H9 (cell line): Measurements from ENCODE around the gene OGFR. TPM values are rescaled to one million over a fixed set of nuclear protein-coding genes. Genes with fewer than 3 reads are reported as not detected.
A peak's percentile ranks its signal among the peaks of the same experiment; 100 is the strongest.

Experiments
- DNase-seq: peaks from one replicate; pipeline ENCODE4 v3.0.0-alpha.2; 2017
- H2AFZ ChIP-seq: one replicate; pipeline ENCODE4 v1.6.1; 2013; ENCODE audit warnings: mild to moderate bottlenecking, low read length, control low read depth, moderate library complexity
- H2AK5ac ChIP-seq: 2 replicates; pipeline ENCODE4 v1.6.1; 2013; ENCODE audit warnings: low read length, control low read depth, mixed read lengths; ENCODE audit not compliant: insufficient read length
- H2BK120ac ChIP-seq: one replicate; pipeline ENCODE4 v1.6.1; 2013; ENCODE audit warnings: low read depth, mild to moderate bottlenecking, low read length, control low read depth, inconsistent platforms; ENCODE audit not compliant: poor library complexity, severe bottlenecking
- H2BK12ac ChIP-seq: 2 replicates; pipeline ENCODE4 v1.6.1; 2013; ENCODE audit warnings: low read length, control low read depth, mixed read lengths, low read depth; ENCODE audit not compliant: insufficient read length
- H2BK15ac ChIP-seq: 2 replicates; pipeline ENCODE4 v1.6.1; 2013; ENCODE audit warnings: low read depth, low read length, control low read depth
- H2BK20ac ChIP-seq: one replicate; pipeline ENCODE4 v1.6.1; 2013; ENCODE audit warnings: low read depth, mild to moderate bottlenecking, low read length, control low read depth, inconsistent platforms; ENCODE audit not compliant: poor library complexity, severe bottlenecking
- H2BK5ac ChIP-seq: 2 replicates; pipeline ENCODE4 v1.6.1; 2013; ENCODE audit warnings: low read length, control low read depth, mixed read lengths; ENCODE audit not compliant: insufficient read length
- H3K14ac ChIP-seq: 2 replicates; pipeline ENCODE4 v1.6.1; 2013; ENCODE audit warnings: low read length, control low read depth; ENCODE audit not compliant: insufficient read depth
- H3K18ac ChIP-seq: 2 replicates; pipeline ENCODE4 v1.6.1; 2013; ENCODE audit warnings: low read depth, mild to moderate bottlenecking, mixed read lengths, low read length, control low read depth; ENCODE audit not compliant: insufficient read length
- H3K23ac ChIP-seq: 2 replicates; pipeline ENCODE4 v1.6.1; 2013; ENCODE audit warnings: low read length, control low read depth, mixed read lengths, low read depth; ENCODE audit not compliant: insufficient read length
- H3K23me2 ChIP-seq: 2 replicates; pipeline ENCODE4 v1.6.1; 2013; ENCODE audit warnings: low read depth, mild to moderate bottlenecking, mixed read lengths, low read length, control low read depth; ENCODE audit not compliant: insufficient read length, poor library complexity, severe bottlenecking
- H3K27ac ChIP-seq: 2 replicates; pipeline ENCODE4 v1.5.1; 2013; ENCODE audit warnings: low read length, control low read depth, mixed read lengths, low read depth; ENCODE audit not compliant: insufficient read length
- H3K27me3 ChIP-seq: 2 replicates; pipeline ENCODE4 v1.6.1; 2013; ENCODE audit warnings: low read length, control low read depth, inconsistent platforms; ENCODE audit not compliant: insufficient read depth
- H3K4ac ChIP-seq: 2 replicates; pipeline ENCODE4 v1.6.1; 2013; ENCODE audit warnings: low read depth, mild to moderate bottlenecking, control low read depth, inconsistent platforms, low read length, moderate library complexity
- H3K4me1 ChIP-seq: 2 replicates; pipeline ENCODE4 v1.6.1; 2013; ENCODE audit warnings: low read length, control low read depth, inconsistent platforms; ENCODE audit not compliant: insufficient read depth
- H3K4me2 ChIP-seq: 2 replicates; pipeline ENCODE4 v1.6.1; 2013; ENCODE audit warnings: low read length, control low read depth, mixed read lengths; ENCODE audit not compliant: insufficient read length, insufficient read depth
- H3K56ac ChIP-seq: 2 replicates; pipeline ENCODE4 v1.6.1; 2013; ENCODE audit warnings: low read depth, mild to moderate bottlenecking, mixed read lengths, low read length, control low read depth; ENCODE audit not compliant: insufficient read length
- H3K79me1 ChIP-seq: 2 replicates; pipeline ENCODE4 v1.6.1; 2013; ENCODE audit warnings: low read depth, mild to moderate bottlenecking, moderate library complexity, low read length, control low read depth, inconsistent platforms; ENCODE audit not compliant: insufficient read depth, poor library complexity, severe bottlenecking
- H3K79me2 ChIP-seq: 2 replicates; pipeline ENCODE4 v1.6.1; 2013; ENCODE audit warnings: low read length, control low read depth, inconsistent platforms; ENCODE audit not compliant: insufficient read depth
- H3K9ac ChIP-seq: 2 replicates; pipeline ENCODE4 v1.6.1; 2013; ENCODE audit warnings: low read length, control low read depth, mixed read lengths; ENCODE audit not compliant: insufficient read length; ENCODE audit errors: extremely low read depth
- H3K9me3 ChIP-seq: one replicate; pipeline ENCODE4 v1.6.1; 2013; ENCODE audit warnings: low read depth, low read length, inconsistent platforms; ENCODE audit not compliant: control insufficient read depth
- H3T11ph ChIP-seq: one replicate; pipeline ENCODE4 v1.6.1; 2013; ENCODE audit warnings: mild to moderate bottlenecking, low read length, control low read depth, inconsistent platforms
- H4K20me1 ChIP-seq: one replicate; pipeline ENCODE4 v1.6.1; 2013; ENCODE audit not compliant: control insufficient read depth, insufficient read length, insufficient read depth
- H4K5ac ChIP-seq: 2 replicates; pipeline ENCODE4 v1.6.1; 2013; ENCODE audit warnings: low read depth, mild to moderate bottlenecking, mixed read lengths, low read length, control low read depth; ENCODE audit not compliant: insufficient read length
- H4K8ac ChIP-seq: replicated peaks from 2 replicates; pipeline ENCODE4 v1.6.1; 2013; ENCODE audit warnings: low read length, control low read depth, mixed read lengths, low read depth; ENCODE audit not compliant: insufficient read length
- H4K91ac ChIP-seq: 2 replicates; pipeline ENCODE4 v1.6.1; 2013; ENCODE audit warnings: low read depth, mild to moderate bottlenecking, moderate library complexity, mixed read lengths, low read length, control low read depth; ENCODE audit not compliant: insufficient read length
- H3K27ac Mint-ChIP-seq, 3 experiments: 2 replicates in 2 of 3; 3 replicates in 1 of 3; pipeline ENCODE4 v1.8.0; 2020 to 2021; ENCODE audit warnings: mixed read lengths in 3 of 3, mild to moderate bottlenecking in 1 of 3, moderate library complexity in 1 of 3
- H3K27me3 Mint-ChIP-seq: 2 replicates; pipeline ENCODE4 v1.8.0; 2021; ENCODE audit warnings: low read depth, mild to moderate bottlenecking, moderate library complexity, mixed read lengths
- H3K36me3 Mint-ChIP-seq, 3 experiments: 2 replicates in 2 of 3; 3 replicates in 1 of 3; pipeline ENCODE4 v1.8.0; 2020 to 2021; ENCODE audit warnings: low read depth in 3 of 3, mixed read lengths in 3 of 3; ENCODE audit not compliant: insufficient read depth in 1 of 3
- H3K4me1 Mint-ChIP-seq, 2 experiments: 2 replicates each; pipeline ENCODE4 v1.8.0; 2020; ENCODE audit warnings: mixed read lengths in 2 of 2
- H3K4me3 Mint-ChIP-seq, 2 experiments: 2 replicates in 1 of 2; 3 replicates in 1 of 2; pipeline ENCODE4 v1.8.0; 2020 to 2021; ENCODE audit warnings: mild to moderate bottlenecking in 2 of 2, mixed read lengths in 2 of 2, moderate library complexity in 1 of 2
- H3K9me3 Mint-ChIP-seq, 2 experiments: 2 replicates in 1 of 2; 3 replicates in 1 of 2; pipeline ENCODE4 v1.8.0; 2020; ENCODE audit warnings: mild to moderate bottlenecking in 2 of 2, mixed read lengths in 2 of 2, moderate library complexity in 1 of 2
- CTCF ChIP-seq: fragments of 200-600 bp; sonication (generic); conservative IDR thresholded peaks from 3 replicates; pipeline ENCODE4 v1.8.0; 2021; ENCODE audit warnings: antibody characterized with exemption, mild to moderate bottlenecking
- WGBS: extraction: QIAGEN DNeasy Blood & Tissue Kit; methylation state at CpG from one replicate; pipeline ENCODE4 v1.1.7; 2013; ENCODE audit warnings: missing lambda C conversion rate, low lambda C conversion rate, mixed read lengths; ENCODE audit not compliant: insufficient read length; ENCODE audit errors: extremely low coverage; 5-methylcytosine and 5-hydroxymethylcytosine counted together
- total RNA-seq: library from RNA; stranded (reverse); gene quantifications from 2 replicates; pipeline ENCODE4 v1.2.1, GENCODE V29; 2021

The OGFR gene
- total RNA-seq, 1 experiment from 2014 or later = 33.1 TPM

- Histone ChIP-seq H2AK5ac (no peak overlapping the region), H2AFZ (no peak overlapping the region), H3K79me2 (no peaks in the 10 kb centered on the region), H3K23ac (no peak overlapping the region), H3K9ac (no peak overlapping the region), H2BK12ac (no peak overlapping the region), H3K4me2 (no peak overlapping the region), H3K23me2 (no peaks in the 10 kb centered on the region), H4K91ac (no peak overlapping the region), H3K14ac (no peak overlapping the region; the same call in 1 of the 2 replicates), H3K27ac (no peak overlapping the region), H3K27me3 (no peaks in the 10 kb centered on the region), H3K4ac (no peak overlapping the region), H2BK20ac (no peak overlapping the region), H2BK5ac (no peak overlapping the region), H4K20me1 (no peaks in the 10 kb centered on the region), H3K56ac (no peak overlapping the region), H3T11ph (no peak overlapping the region), H2BK120ac (no peak overlapping the region), H4K8ac (no peak overlapping the region), H4K5ac (no peak overlapping the region), H3K79me1 (no peaks in the 10 kb centered on the region), H3K18ac (no peak overlapping the region), H3K9me3 (no peaks in the 10 kb centered on the region), H2BK15ac (no peak overlapping the region), H3K4me1 (no peaks in the 10 kb centered on the region)
- TF ChIP-seq CTCF = no peak
- Mint-ChIP-seq H3K36me3 (no peaks in the 10 kb centered on the region), H3K9me3 (no peaks in the 10 kb centered on the region; a peak in 1 of 5 replicates), H3K4me3 (no peak overlapping the region), H3K27me3 (peaks cover 20% of the 10 kb centered on the region), H3K4me1 (peaks cover 7 to 8% of the 10 kb centered on the region in 2 experiments), H3K27ac (peak overlapping the region in 1 of 3 experiments; percentile 40; a peak in 1 of 7 replicates)
- no CpG with 5 or more reads among the region's 13 CpGs for WGBS
- no peak for DNase-seq
Observed at GRCh38 chr20:62786157-62786556, 18.5 kb upstream of the OGFR start.
